ENCODE measurements around the gene HPX.

- no peak for TF ChIP-seq CTCF (IDR thresholded peaks at IDR 0.05)
- no peak for TF ChIP-seq POLR2A (IDR thresholded peaks at IDR 0.05)
Observed at GRCh38 chr11:6385046-6385777, 55.6 kb downstream of the HPX start.
